Activated CD4-positive, alpha-beta T cell treated with anti-CD3 and anti-CD28 coated beads for 36 hours (primary cell): ENCODE results near the gene PC. TPM values are rescaled to one million over a fixed set of nuclear protein-coding genes. Genes with fewer than 3 reads are reported as not detected.
"Not testable (repeated sequence)": the region's sequence is repeated elsewhere in the genome, so short reads cannot be mapped to it uniquely, and the experiment has no call there.

Experiments used
- ATAC-seq: fragments of 200-7000 bp; cut with Tn5 transposase; one replicate; pipeline ENCODE4 v1.10.0; 2021; ENCODE audit warnings: mild to moderate bottlenecking, moderate library complexity
- CTCF ChIA-PET: fragments of 350-600 bp; sonication (Branson Sonifier 250); formaldehyde crosslinking; loops from one replicate; lab custom pipeline; 2021; ENCODE audit warnings: antibody characterized with exemption; lab: Charles Lee
- POLR2A ChIA-PET: fragments of 350-600 bp; sonication (Branson Sonifier 250); formaldehyde crosslinking; loops from one replicate; lab custom pipeline; 2021; ENCODE audit warnings: antibody characterized with exemption, inconsistent platforms; lab: Charles Lee
- DNase-seq: peaks from one replicate; pipeline ENCODE4 v3.0.0-alpha.2; 2020
- H3K27ac Mint-ChIP-seq: one replicate; pipeline ENCODE4 v1.8.0; 2021; ENCODE audit warnings: mixed read lengths
- H3K27me3 Mint-ChIP-seq: one replicate; pipeline ENCODE4 v1.8.0; 2021; ENCODE audit warnings: mixed read lengths
- H3K36me3 Mint-ChIP-seq: one replicate; pipeline ENCODE4 v1.8.0; 2021; ENCODE audit warnings: low read depth, mixed read lengths
- H3K4me1 Mint-ChIP-seq: one replicate; pipeline ENCODE4 v1.8.0; 2021; ENCODE audit warnings: mixed read lengths
- H3K4me3 Mint-ChIP-seq: one replicate; pipeline ENCODE4 v1.8.0; 2021; ENCODE audit warnings: mild to moderate bottlenecking, moderate library complexity, mixed read lengths
- H3K9me3 Mint-ChIP-seq: one replicate; pipeline ENCODE4 v1.8.0; 2021; ENCODE audit warnings: low read depth, mixed read lengths
- intact Hi-C, 2 experiments: fragments of 100-400 bp; cut with DNase I in 1 of 2; cut with micrococcal nuclease in 1 of 2; formaldehyde crosslinking; loops; one replicate each; pipeline versions ENCODE4 v1.14.2 to v1.15.1; 2022 to 2024; cut with DNase I, micrococcal nuclease
- total RNA-seq, 2 experiments: library from RNA; stranded (reverse); gene quantifications; one replicate each; pipeline ENCODE4 v1.2.3, GENCODE V29; 2021

The PC gene
- total RNA-seq, 2 experiments from 2014 or later = 9.2 to 9.3 TPM

DNA sequence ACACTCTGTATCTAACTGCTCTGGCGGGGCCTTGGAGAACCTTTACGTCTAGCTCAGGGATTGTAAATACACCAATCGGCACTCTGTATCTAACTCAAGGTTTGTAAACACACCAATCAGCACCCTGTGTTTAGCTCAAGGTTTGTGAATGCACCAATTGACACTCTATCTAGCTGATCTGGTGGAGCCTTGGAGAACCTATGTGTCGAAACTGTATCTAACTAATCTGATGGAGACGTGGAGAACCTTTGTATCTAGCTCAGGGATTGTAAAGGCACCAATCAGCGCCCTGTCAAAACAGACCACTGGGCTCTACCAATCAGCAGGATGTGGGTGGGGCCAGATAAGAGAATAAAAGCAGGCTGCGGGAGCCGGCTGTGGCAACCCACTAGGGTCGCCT is 31.2 kb upstream of the PC start:
- H3K36me3 Mint-ChIP-seq, ATAC-seq, intact Hi-C loops, H3K27ac Mint-ChIP-seq, POLR2A ChIA-PET, H3K27me3 Mint-ChIP-seq, H3K9me3 Mint-ChIP-seq, H3K4me1 Mint-ChIP-seq, H3K4me3 Mint-ChIP-seq, DNase-seq: not testable (repeated sequence)
- CTCF ChIA-PET = interaction anchor here (0.6 kb wide), 1 partner anchor 708 kb away, joined by 3 read pairs; no protein-coding TSS in a partner anchor

GRCh38 chr11:66988741-66989140 is 30.6 kb upstream of the PC start:
- POLR2A ChIA-PET, H3K4me1 Mint-ChIP-seq, H3K4me3 Mint-ChIP-seq, H3K27ac Mint-ChIP-seq, H3K36me3 Mint-ChIP-seq, ATAC-seq, intact Hi-C loops, DNase-seq, H3K27me3 Mint-ChIP-seq, H3K9me3 Mint-ChIP-seq: not testable (repeated sequence)
- CTCF ChIA-PET = interaction anchor here (0.6 kb wide), 1 partner anchor 709 kb away, joined by 3 read pairs; no protein-coding TSS in a partner anchor

DNA sequence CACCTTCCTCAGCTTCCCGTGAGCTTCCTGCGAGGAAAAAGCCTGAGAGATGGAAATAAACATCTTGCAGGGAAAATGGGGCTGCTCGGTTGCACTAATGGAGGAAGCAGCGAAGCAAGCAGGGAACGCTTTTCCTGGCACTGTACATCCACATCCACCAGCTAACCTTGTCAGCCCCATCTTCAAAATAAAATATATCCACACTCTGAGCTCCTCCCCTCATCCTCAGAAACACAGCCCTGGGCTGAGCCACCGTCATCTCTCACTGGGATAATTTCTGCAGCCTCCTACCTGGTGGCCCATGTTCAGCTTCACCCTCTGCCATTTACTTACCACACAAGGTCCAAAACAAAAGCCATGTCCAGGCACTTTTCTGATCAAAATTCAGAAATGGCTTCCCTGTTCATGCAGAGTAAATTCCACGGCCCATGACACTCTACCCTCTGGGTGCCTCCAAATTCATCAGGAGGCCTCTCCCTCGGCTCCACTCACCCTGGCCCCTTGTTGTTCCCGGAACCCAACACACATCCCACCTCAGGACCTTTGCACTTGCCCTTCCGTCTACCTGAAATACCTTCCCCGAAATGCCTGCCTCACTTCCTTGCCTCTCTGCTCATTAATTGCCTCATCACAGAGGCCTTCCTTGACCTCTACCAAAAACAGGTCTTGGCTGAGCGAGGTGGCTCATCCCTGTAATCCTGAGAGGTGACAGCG is 29.9 kb upstream of the PC start:
- intact Hi-C loops = no loop called here
- Mint-ChIP-seq H3K36me3 (no peaks in the 10 kb centered on the region), H3K27ac (no peak overlapping the region), H3K9me3 (no peaks in the 10 kb centered on the region), H3K27me3 (peaks cover 5% of the 10 kb centered on the region), H3K4me1 (no peaks in the 10 kb centered on the region), H3K4me3 (no peak overlapping the region)
- DNase-seq (no peak), ATAC-seq (no peak)
- CTCF ChIA-PET = no interaction called here
- POLR2A ChIA-PET = no interaction called here

DNA sequence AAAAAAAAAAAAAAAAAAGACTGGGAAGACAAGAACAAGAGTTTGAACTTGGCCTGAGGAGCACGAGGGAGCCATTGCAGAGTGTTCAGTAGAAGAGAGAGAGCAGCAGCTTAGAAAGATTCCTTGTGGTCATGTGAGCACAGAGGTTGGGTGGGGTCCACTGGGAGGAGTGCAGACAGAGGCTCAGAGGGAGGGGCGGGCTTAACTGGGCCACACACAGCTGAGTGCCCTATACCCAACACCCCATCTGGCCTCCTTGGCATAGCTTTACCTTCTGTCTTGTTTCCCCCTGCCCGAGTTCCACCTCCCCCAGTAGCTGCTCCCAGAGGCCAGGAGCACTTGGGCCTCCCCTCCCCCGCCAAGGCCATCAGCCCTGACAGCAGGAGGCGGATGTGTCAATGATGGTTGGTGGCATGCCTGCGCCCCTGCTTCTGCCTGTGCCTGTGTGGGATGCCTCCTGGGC is 29.0 kb upstream of the PC start:
- H3K4me3 Mint-ChIP-seq = no peak overlapping the region
- H3K36me3 Mint-ChIP-seq = no peaks in the 10 kb centered on the region
- peaks cover 2% of the 10 kb centered on the region for H3K4me1 Mint-ChIP-seq
- no peak overlapping the region for H3K27ac Mint-ChIP-seq
- no peak for ATAC-seq
- peaks cover 5% of the 10 kb centered on the region for H3K27me3 Mint-ChIP-seq
- no peaks in the 10 kb centered on the region for H3K9me3 Mint-ChIP-seq
- CTCF ChIA-PET = no interaction called here
- intact Hi-C loops = no loop called here
- DNase-seq = no peak
- POLR2A ChIA-PET = no interaction called here

DNA sequence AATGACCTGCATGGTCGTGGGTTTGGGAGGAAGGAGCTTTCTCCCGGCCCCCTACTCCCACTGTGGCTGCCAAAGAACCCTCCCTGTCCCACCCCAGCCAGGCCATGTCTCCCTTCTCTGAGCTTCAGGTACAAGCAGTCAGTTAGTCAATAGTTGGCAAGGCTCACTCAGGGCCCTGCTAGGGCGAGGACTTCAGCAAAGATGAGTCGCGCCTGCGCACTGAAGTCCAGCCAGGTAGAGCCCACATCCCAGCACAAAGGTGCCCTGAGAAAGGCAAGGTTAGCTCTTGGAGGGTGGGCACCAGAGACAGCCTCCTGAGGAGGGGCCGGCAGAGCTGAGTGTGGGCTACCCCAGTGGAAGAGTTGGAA is 28.0 kb upstream of the PC start:
- CTCF ChIA-PET = no interaction called here
- Mint-ChIP-seq H3K4me1 (peaks cover 5% of the 10 kb centered on the region), H3K4me3 (no peak overlapping the region), H3K27ac (no peak overlapping the region), H3K9me3 (no peaks in the 10 kb centered on the region), H3K27me3 (peaks cover 5% of the 10 kb centered on the region), H3K36me3 (no peaks in the 10 kb centered on the region)
- POLR2A ChIA-PET = interaction anchor here (0.5 kb wide), 1 partner anchor 23 kb away, joined by 4 read pairs; no protein-coding TSS in a partner anchor
- intact Hi-C loops = no loop called here
- DNase-seq (no peak), ATAC-seq (no peak)

- no peak overlapping the region for H3K4me3 Mint-ChIP-seq
- ATAC-seq = no peak
- intact Hi-C loops = no loop called here
- no peak for DNase-seq
- H3K9me3 Mint-ChIP-seq = no peaks in the 10 kb centered on the region
- no peaks in the 10 kb centered on the region for H3K36me3 Mint-ChIP-seq
- peaks cover 5% of the 10 kb centered on the region for H3K27me3 Mint-ChIP-seq
- peaks cover 5% of the 10 kb centered on the region for H3K4me1 Mint-ChIP-seq
- ChIA-PET CTCF (no interaction called here), POLR2A (no interaction called here)
- no peak overlapping the region for H3K27ac Mint-ChIP-seq
Observed at GRCh38 chr11:66985508-66986177, 27.5 kb upstream of the PC start.

DNA sequence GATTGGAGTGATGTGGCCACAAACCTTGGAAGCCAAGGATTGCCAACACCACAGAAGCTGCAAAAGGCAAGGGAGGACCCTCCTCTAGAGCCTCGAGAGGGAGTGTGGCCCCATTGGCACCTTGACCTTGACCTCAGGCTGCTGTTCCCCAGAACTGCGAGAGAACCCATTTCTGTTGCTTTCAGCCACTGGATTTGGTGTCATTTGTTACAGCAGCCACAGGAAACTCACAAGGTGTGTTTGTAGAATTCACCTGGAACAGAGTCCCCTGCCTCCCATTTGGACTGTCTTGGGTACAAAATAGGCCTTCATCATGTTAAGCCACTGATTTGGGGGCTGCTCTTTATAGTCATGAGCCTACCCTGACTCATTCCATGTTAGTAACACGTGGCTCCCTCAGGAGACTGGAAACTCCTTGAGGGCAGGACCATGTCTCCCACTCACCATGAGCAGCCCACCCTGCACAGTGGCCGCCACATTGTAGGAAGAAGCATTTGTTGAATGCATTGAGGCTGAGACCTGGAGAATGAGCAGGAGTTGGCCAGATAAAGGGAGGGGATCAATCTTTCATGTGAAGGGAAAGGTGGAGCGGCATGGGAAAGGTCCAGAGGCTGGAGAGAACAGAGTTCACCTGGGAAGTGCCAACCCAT is 25.2 kb upstream of the PC start:
- peaks cover 5% of the 10 kb centered on the region for H3K4me1 Mint-ChIP-seq
- H3K4me3 Mint-ChIP-seq = no peak overlapping the region
- H3K27me3 Mint-ChIP-seq = peaks cover 3% of the 10 kb centered on the region
- intact Hi-C loops = no loop called here
- no peak for ATAC-seq
- DNase-seq = no peak
- POLR2A ChIA-PET = no interaction called here
- H3K36me3 Mint-ChIP-seq = peaks cover 2% of the 10 kb centered on the region
- no peak overlapping the region for H3K27ac Mint-ChIP-seq
- peaks cover 4% of the 10 kb centered on the region for H3K9me3 Mint-ChIP-seq
- CTCF ChIA-PET = no interaction called here

GRCh38 chr11:66981976-66982578 is 23.9 kb upstream of the PC start:
- peak; percentile 56 for DNase-seq
- ATAC-seq = no peak

DNA sequence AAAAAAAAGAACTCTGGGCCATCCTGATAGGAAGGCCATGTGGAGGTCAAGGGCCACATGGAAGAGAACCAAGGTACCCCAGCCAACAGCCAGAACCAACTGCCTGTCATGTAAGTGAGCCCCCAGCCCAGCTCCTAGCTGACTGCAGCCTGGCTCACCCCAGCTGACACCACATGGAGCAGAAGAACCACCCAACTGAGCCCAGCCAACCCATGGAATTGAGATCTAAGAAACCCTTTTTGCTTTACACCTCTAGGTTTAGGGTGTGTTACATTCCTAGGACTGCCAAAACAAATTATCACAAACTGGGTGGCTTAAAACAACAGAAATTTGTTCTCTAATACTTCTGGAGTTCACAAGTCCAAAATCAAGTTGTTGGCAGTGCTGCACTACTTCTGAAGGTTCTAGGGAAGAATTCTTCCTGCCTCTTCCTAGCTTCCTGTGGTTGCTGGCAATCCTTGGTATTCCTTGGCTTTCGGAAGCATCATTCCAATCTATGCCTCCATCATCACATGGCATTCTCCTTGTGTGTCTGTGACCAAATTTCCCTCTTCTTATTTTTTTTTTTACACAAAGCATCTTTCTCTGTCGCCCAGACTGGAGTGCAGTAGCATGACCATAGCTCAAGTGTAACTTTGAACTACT is 21.3 kb upstream of the PC start:
- ChIA-PET POLR2A (no interaction called here), CTCF (no interaction called here)
- Mint-ChIP-seq H3K27ac (no peak overlapping the region), H3K9me3 (peaks cover 5% of the 10 kb centered on the region), H3K4me1 (peaks cover 5% of the 10 kb centered on the region), H3K4me3 (no peak overlapping the region), H3K36me3 (peaks cover 2% of the 10 kb centered on the region), H3K27me3 (peaks cover 5% of the 10 kb centered on the region)
- intact Hi-C loops = no loop called here
- ATAC-seq (no peak), DNase-seq (no peak)

More at GRCh38 chr11:66981976-66982578, 23.9 kb upstream of the PC start:
- Mint-ChIP-seq H3K27me3 (peaks cover 3% of the 10 kb centered on the region), H3K4me3 (no peak overlapping the region), H3K36me3 (peaks cover 2% of the 10 kb centered on the region), H3K27ac (no peak overlapping the region), H3K9me3 (peaks cover 5% of the 10 kb centered on the region), H3K4me1 (peaks cover 5% of the 10 kb centered on the region)
- ChIA-PET POLR2A (no interaction called here), CTCF (no interaction called here)
- intact Hi-C loops = no loop called here

- CTCF ChIA-PET = no interaction called here
Observed at GRCh38 chr11:66978717-66979116, 20.5 kb upstream of the PC start.

GRCh38 chr11:66978229-66978628 is 20.0 kb upstream of the PC start:
- peaks cover 5% of the 10 kb centered on the region for H3K27me3 Mint-ChIP-seq
- peaks cover 5% of the 10 kb centered on the region for H3K9me3 Mint-ChIP-seq
- peaks cover 2% of the 10 kb centered on the region for H3K36me3 Mint-ChIP-seq
- intact Hi-C loops = no loop called here
- H3K4me3 Mint-ChIP-seq = no peak overlapping the region
- CTCF ChIA-PET = no interaction called here
- peaks cover 5% of the 10 kb centered on the region for H3K4me1 Mint-ChIP-seq
- no peak overlapping the region for H3K27ac Mint-ChIP-seq
- DNase-seq = no peak
- POLR2A ChIA-PET = no interaction called here
- ATAC-seq = no peak

More at GRCh38 chr11:66978717-66979116, 20.5 kb upstream of the PC start:
- intact Hi-C loops = no loop called here
- DNase-seq (no peak), ATAC-seq (no peak)
- Mint-ChIP-seq H3K27ac (no peak overlapping the region), H3K4me1 (peaks cover 5% of the 10 kb centered on the region), H3K36me3 (peaks cover 2% of the 10 kb centered on the region), H3K4me3 (no peak overlapping the region), H3K27me3 (peaks cover 5% of the 10 kb centered on the region), H3K9me3 (peaks cover 5% of the 10 kb centered on the region)
- POLR2A ChIA-PET = no interaction called here
